ENCODE results near the gene MTX2.

- no peak for TF ChIP-seq CTCF (IDR thresholded peaks at IDR 0.05; ENCODE audit: extremely low read depth in 1 of 2, insufficient read depth in 1 of 2, low read depth in 1 of 2, low read length in 2 of 2)
- TF ChIP-seq, protein P1, sequence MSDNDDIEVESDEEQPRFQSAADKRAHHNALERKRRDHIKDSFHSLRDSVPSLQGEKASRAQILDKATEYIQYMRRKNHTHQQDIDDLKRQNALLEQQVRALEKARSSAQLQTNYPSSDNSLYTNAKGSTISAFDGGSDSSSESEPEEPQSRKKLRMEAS (IDR thresholded peaks at IDR 0.05; ENCODE audit: insufficient read depth, insufficient read length), result no peak
- TF ChIP-seq POLR2AphosphoS5 (IDR thresholded peaks at IDR 0.05; ENCODE audit: insufficient read depth, low read depth, low read length), result no peak
- TF ChIP-seq POLR2A (IDR thresholded peaks at IDR 0.05; ENCODE audit: low read depth, low read length), result no peak
- no peak for TF ChIP-seq EZH2 (IDR thresholded peaks at IDR 0.05; ENCODE audit: borderline replicate concordance, low read depth, low read length, severe bottlenecking)
- TF ChIP-seq JUN (IDR thresholded peaks at IDR 0.05; ENCODE audit: borderline replicate concordance, insufficient read depth, insufficient read length, low read depth), result no peak
- TF ChIP-seq MYC (IDR thresholded peaks at IDR 0.05; ENCODE audit: low read depth, low read length), result no peak
These were observed 87.0 kb downstream of the MTX2 start for GRCh38 chr2:176356251-176356650.
